ENCODE data around the gene EFCAB7.

EFCAB7 gene

DNA sequence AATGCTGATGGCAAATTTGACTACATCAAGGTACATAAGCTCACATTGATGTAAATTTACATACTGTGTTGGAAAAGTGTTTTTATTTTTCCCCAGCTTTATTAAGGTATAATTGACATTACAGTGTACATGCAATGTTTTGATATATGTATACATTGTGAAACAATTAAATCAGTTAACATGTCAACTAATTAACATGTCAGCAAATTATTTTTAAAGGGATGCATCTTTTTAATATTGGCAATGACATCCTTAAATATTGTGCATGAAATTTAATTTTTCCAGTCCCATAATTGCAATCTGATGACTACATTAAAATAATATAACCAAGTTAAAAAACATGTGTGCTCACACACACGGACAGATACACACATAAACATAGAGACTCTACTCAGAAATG is 9.4 kb downstream of the EFCAB7 start:
- Mint-ChIP-seq H3K27me3 (no peaks in the 10 kb centered on the region), H3K4me1 (no peaks in the 10 kb centered on the region), H3K4me3 (no peak overlapping the region), H3K27ac (no peak overlapping the region), H3K9me3 (no peaks in the 10 kb centered on the region), H3K36me3 (ENCODE audit: low read depth) (peaks cover 16% of the 10 kb centered on the region)
- DNase-seq = no peak
- ATAC-seq = no peak

GRCh38 chr1:63533931-63534330 is 10.6 kb downstream of the EFCAB7 start:
- H3K4me3 Mint-ChIP-seq = no peak overlapping the region

DNA sequence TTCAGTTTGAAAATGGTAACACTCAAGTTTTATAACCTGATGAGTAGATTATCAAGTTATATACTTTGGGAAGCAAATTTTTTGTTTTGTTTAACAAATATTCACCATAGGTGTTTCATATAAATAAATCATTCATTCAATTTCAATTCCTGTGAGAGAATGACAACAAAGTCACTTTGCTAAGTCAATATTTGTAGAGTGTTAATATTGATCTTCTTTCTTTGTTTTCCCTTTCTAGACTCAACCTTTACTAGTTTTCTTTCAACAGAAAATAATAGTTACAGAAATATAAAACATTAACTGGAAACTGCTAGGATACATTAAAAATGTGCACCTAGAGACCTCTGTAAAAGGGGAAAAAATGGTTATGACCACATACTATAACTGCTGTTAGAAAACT is 11.1 kb downstream of the EFCAB7 start:
- no peaks in the 10 kb centered on the region for H3K9me3 Mint-ChIP-seq
- DNase-seq = no peak

More at GRCh38 chr1:63533931-63534330, 10.6 kb downstream of the EFCAB7 start:
- Mint-ChIP-seq H3K27ac (no peak overlapping the region), H3K4me1 (no peaks in the 10 kb centered on the region), H3K9me3 (no peaks in the 10 kb centered on the region), H3K27me3 (no peaks in the 10 kb centered on the region), H3K36me3 (ENCODE audit: low read depth) (peaks cover 10% of the 10 kb centered on the region)
- ATAC-seq (no peak), DNase-seq (no peak)

DNA sequence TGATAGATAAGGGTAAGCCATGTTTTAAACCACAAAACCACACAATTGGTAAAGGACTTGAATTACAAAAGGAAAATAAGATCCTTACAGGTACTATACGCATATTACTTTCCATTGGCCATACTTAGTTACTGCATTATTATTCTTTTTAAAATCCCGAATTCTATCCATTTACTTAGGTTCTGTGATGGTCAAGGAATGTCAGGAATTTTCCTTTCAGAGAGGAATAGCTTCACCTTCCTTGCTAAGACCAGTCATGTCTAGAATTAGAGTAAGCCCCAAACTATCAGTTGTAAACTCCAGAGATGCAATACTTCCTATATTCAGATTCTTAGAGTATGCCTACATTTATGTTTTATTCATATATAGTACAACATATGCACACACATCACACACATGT is 13.7 kb downstream of the EFCAB7 start:
- Mint-ChIP-seq H3K27me3 (no peaks in the 10 kb centered on the region), H3K4me3 (no peak overlapping the region), H3K9me3 (no peaks in the 10 kb centered on the region), H3K36me3 (ENCODE audit: low read depth) (peaks cover 10% of the 10 kb centered on the region), H3K4me1 (no peaks in the 10 kb centered on the region), H3K27ac (no peak overlapping the region)
- DNase-seq (no peak), ATAC-seq (no peak)

More for the DNA sequence above, 11.1 kb downstream of the EFCAB7 start:
- peaks cover 10% of the 10 kb centered on the region for H3K36me3 Mint-ChIP-seq (ENCODE audit: low read depth)
- no peaks in the 10 kb centered on the region for H3K4me1 Mint-ChIP-seq
- no peak for ATAC-seq
- no peak overlapping the region for H3K4me3 Mint-ChIP-seq
- no peak overlapping the region for H3K27ac Mint-ChIP-seq
- no peaks in the 10 kb centered on the region for H3K27me3 Mint-ChIP-seq

DNA sequence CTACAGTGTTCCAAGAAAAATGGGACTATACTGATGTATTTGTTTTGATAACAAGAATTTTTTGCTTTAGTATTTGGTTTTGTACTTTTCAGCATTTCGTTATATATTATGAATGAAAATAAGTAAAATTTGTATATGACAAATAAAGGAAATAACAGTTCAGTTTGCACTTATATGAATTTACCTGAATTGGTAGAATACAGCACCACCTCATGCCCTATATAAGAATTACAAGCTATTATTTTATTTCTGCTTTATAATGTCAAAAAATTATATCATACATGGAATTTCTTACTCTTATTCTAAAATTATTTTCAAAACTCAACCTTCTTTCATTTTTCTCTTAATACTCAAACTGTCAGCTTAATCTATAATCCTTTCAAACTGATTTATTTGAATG is 14.6 kb downstream of the EFCAB7 start:
- Mint-ChIP-seq H3K4me1 (no peaks in the 10 kb centered on the region), H3K27ac (no peak overlapping the region), H3K36me3 (ENCODE audit: low read depth) (peaks cover 5% of the 10 kb centered on the region), H3K9me3 (no peaks in the 10 kb centered on the region), H3K27me3 (no peaks in the 10 kb centered on the region), H3K4me3 (no peak overlapping the region)
- DNase-seq (no peak), ATAC-seq (no peak)

GRCh38 chr1:63545780-63546179 is 22.5 kb downstream of the EFCAB7 start:
- no peak for ATAC-seq
- peaks cover 3% of the 10 kb centered on the region for H3K36me3 Mint-ChIP-seq (ENCODE audit: low read depth)

DNA sequence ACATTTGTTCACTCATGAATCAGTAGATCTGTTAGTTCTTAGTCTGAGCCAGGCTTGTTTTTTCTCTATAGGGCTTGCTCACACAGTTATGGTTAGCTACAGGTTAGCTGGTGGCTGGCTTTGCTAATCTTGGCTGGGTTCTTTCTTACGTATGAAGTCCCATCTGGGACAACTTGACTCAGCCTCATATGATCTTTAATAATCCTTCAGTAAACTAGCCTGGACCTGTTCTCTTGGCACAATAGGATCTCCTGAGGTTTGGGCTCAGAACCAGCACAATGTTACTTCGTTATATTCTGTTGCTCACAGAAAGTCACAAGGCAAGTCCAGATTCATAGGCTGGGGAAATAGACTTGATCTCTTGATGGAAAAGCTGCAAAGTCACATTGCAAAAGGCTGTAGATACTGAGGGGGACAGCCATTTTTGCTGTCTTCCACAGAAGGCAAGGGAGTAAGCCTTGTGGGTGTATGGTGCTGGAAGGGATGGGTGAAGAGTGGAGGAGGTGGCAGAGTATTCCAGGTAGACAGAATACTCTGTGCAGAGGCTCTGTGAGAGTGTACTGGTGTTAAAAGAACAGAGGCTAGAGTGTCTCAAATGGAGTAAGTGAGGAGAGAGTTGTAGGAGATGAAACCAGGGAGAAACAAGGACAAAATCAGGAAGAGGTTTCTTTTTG is 24.4 kb downstream of the EFCAB7 start:
- H3K36me3 Mint-ChIP-seq (ENCODE audit: low read depth) = peaks cover 3% of the 10 kb centered on the region
- H3K4me1 Mint-ChIP-seq = peaks cover 2% of the 10 kb centered on the region
- H3K27me3 Mint-ChIP-seq = no peaks in the 10 kb centered on the region
- ATAC-seq (no peak), DNase-seq (no peak)
- H3K4me3 Mint-ChIP-seq = no peak overlapping the region
- no peaks in the 10 kb centered on the region for H3K9me3 Mint-ChIP-seq
- no peak overlapping the region for H3K27ac Mint-ChIP-seq

More at GRCh38 chr1:63545780-63546179, 22.5 kb downstream of the EFCAB7 start:
- no peak overlapping the region for H3K27ac Mint-ChIP-seq
- H3K4me1 Mint-ChIP-seq = peaks cover 2% of the 10 kb centered on the region
- no peaks in the 10 kb centered on the region for H3K27me3 Mint-ChIP-seq
- no peak overlapping the region for H3K4me3 Mint-ChIP-seq
- DNase-seq = no peak
- H3K9me3 Mint-ChIP-seq = no peaks in the 10 kb centered on the region

DNA sequence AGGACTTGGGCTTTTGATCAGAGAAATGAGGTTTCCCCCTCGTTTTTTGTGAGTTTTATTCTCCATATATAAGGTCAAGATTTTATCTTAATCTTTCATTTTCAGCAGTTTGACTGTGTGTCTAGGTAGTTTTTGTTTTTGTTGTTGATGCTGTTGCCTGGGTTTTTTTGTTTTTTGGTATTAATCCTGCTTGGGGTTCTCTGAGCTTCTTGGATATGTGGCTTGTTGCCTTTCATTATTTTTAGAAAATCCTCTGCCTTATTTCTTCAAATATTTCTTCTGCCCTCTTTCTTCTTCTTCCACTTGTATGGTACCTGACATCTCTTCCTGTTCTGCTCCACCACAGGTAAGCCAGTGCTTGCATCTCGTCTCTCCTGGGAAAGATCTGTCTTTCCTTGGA is 25.0 kb downstream of the EFCAB7 start:
- H3K27ac Mint-ChIP-seq = no peak overlapping the region
- no peaks in the 10 kb centered on the region for H3K27me3 Mint-ChIP-seq
- no peaks in the 10 kb centered on the region for H3K9me3 Mint-ChIP-seq
- peaks cover 2% of the 10 kb centered on the region for H3K4me1 Mint-ChIP-seq
- DNase-seq (no peak), ATAC-seq (no peak)
- peaks cover 6% of the 10 kb centered on the region for H3K36me3 Mint-ChIP-seq (ENCODE audit: low read depth)
- no peak overlapping the region for H3K4me3 Mint-ChIP-seq

DNA sequence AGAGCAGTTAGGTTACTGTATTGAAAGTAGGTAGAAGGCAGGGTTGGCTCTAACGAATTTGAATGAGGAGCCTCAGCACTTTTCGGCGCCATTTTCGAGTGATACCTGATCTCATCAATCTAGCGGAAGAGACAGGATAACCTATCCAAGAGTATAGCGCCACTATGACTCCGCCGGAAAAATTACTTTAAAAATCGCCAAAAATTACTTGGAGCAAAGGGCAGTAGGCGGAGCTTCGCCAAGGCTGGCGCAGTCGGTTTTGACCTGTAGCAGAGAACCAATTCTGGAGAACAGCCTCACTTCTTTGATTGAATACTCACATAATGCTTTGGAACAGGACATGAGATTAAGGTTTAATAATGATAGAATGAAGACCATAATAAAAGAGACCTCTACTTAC is 25.6 kb downstream of the EFCAB7 start:
- H3K4me3 Mint-ChIP-seq = no peak overlapping the region
- ATAC-seq = no peak
- H3K9me3 Mint-ChIP-seq = no peaks in the 10 kb centered on the region
- no peaks in the 10 kb centered on the region for H3K27me3 Mint-ChIP-seq
- DNase-seq = no peak
- peaks cover 2% of the 10 kb centered on the region for H3K4me1 Mint-ChIP-seq
- no peak overlapping the region for H3K27ac Mint-ChIP-seq
- peaks cover 6% of the 10 kb centered on the region for H3K36me3 Mint-ChIP-seq (ENCODE audit: low read depth)

DNA sequence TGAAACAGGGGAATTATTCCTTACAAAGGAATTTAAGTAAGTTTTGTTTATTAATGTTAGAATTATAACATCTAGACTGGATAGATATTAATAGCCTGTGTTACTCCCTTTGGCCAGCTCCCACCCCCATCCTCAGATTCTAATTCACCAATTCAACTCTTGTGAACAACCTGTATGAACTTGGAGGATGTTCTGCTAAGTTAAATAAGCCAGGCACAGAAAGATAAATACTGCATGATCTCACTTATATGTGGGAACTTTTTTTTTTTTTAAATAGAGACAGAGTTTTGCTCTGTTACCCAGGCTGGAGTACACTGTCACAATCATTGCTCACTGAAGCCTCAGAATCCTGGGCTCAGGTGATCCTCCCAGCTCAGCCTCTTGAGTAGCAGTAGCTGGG is 32.2 kb downstream of the EFCAB7 start:
- Mint-ChIP-seq H3K4me1 (no peaks in the 10 kb centered on the region), H3K27ac (no peak overlapping the region), H3K9me3 (no peaks in the 10 kb centered on the region), H3K27me3 (no peaks in the 10 kb centered on the region), H3K36me3 (ENCODE audit: low read depth) (peaks cover 9% of the 10 kb centered on the region), H3K4me3 (no peak overlapping the region)
- ATAC-seq (no peak), DNase-seq (no peak)

DNA sequence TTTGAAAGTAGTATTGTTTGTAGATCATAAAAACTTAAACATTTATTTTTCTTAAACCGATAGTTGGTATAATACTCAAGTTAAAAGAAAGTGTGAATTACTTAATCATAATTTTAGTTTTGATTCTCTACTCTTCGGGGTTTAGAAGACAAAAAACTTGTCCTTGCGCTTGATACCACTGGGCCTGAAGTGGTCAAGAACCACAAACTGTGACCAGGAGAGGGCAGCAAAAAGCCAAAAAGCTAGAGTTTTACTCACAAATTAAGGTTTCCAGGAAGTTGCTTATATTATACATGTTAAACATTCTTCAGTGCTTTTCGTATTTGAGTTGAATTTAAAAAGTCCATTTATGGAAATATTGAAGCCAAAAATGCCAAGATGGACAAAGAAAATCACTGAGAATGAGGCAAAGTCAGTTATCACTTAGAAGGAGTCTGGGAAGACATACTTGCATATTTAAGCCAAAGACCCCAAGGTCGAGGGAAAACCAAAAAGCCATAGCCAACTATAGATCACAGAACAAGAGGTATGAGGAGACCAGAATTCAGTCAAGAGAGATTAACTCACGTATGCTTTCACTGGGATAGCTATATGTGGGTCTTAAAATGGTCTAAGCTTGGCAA is 34.2 kb downstream of the EFCAB7 start:
- Mint-ChIP-seq H3K9me3 (no peaks in the 10 kb centered on the region), H3K27ac (no peak overlapping the region), H3K4me3 (no peak overlapping the region), H3K27me3 (no peaks in the 10 kb centered on the region), H3K36me3 (ENCODE audit: low read depth) (peaks cover 10% of the 10 kb centered on the region), H3K4me1 (no peaks in the 10 kb centered on the region)
- DNase-seq = peak; percentile 25
- no peak for ATAC-seq

DNA sequence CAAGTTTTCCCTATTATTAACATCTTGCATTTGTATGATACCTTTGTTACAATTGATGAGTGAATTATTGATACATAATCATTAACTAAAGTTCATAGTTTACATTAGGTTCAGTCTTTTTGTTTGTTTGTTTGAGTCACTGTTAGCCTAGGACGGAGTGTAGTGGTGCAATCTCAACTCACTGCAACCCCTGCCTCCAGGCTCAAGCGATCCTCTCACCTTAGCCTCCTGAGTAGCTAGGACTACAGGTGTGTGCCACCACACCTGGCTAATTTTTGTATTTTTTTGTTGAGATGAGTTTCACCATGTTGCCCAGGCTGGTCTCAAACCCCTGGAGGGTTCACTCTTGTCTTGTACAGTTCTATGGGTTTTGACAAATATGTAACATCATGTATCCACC is 36.0 kb downstream of the EFCAB7 start:
- Mint-ChIP-seq H3K27ac (no peak overlapping the region), H3K4me1 (no peaks in the 10 kb centered on the region), H3K4me3 (no peak overlapping the region), H3K36me3 (ENCODE audit: low read depth) (peaks cover 9% of the 10 kb centered on the region), H3K27me3 (no peaks in the 10 kb centered on the region), H3K9me3 (no peaks in the 10 kb centered on the region)
- no peak for ATAC-seq
- no peak for DNase-seq

GRCh38 chr1:63563745-63564144 is 40.4 kb downstream of the EFCAB7 start:
- H3K4me1 Mint-ChIP-seq = no peaks in the 10 kb centered on the region
- H3K9me3 Mint-ChIP-seq = no peaks in the 10 kb centered on the region
- no peak overlapping the region for H3K4me3 Mint-ChIP-seq
- H3K27ac Mint-ChIP-seq = no peak overlapping the region
- H3K27me3 Mint-ChIP-seq = no peaks in the 10 kb centered on the region
- ATAC-seq = no peak
- H3K36me3 Mint-ChIP-seq (ENCODE audit: low read depth) = peaks cover 20% of the 10 kb centered on the region
- no peak for DNase-seq

DNA sequence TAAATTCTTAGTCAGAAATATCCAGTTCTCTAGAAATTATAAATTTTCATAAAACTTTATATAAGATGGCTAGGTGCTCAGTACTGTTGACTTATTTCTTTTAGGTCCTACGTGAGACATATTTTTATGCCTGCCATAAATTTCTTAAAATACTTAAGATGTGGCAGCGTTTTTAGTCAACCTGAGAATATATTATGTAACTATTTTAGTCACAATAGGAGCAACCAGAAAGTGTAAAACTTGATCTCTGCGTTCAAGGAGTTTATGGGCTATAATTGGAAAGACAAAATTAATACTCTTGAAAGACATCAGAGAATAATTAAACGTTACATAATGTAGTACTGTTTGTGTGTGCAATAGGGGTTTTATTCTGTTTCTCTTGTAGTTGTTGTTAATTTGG is 45.7 kb downstream of the EFCAB7 start:
- no peaks in the 10 kb centered on the region for H3K9me3 Mint-ChIP-seq
- no peak for DNase-seq

DNA sequence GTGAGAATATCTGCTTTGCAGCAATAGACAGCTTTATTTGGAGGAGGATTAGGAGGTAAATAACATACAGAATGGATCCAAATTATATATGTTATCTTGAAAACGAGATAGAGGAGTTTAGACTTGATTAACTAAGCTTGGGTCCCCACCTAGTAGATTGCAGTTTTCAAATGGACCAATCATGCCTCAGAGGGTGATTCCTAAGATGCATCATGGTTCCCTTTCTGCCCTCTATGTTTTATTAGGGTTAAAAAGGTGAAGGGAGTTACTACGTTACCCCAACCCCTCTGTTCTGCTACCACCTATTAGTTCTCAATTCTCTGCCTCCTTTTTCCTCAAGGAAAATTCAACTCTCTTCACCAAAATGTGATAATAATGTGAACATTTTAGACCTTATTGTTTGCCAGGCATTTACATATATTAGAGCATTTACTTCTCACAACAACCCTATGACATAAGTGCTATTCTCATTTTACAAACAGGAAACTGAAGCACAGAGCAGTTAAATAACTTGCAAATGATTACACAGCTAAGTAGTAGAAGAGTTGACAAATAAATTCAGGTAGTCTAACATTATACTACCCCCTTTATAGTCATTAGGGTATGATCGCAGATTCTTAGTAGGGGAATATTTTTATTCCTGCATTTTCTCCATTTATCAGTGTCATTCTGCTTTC is 46.5 kb downstream of the EFCAB7 start:
- Mint-ChIP-seq H3K27ac (no peak overlapping the region), H3K27me3 (no peaks in the 10 kb centered on the region), H3K9me3 (no peaks in the 10 kb centered on the region), H3K36me3 (ENCODE audit: low read depth) (peaks cover 8% of the 10 kb centered on the region), H3K4me1 (no peaks in the 10 kb centered on the region), H3K4me3 (no peak overlapping the region)
- ATAC-seq (no peak), DNase-seq (no peak)

More for the DNA sequence above, 45.7 kb downstream of the EFCAB7 start:
- Mint-ChIP-seq H3K36me3 (ENCODE audit: low read depth) (peaks cover 13% of the 10 kb centered on the region), H3K27me3 (no peaks in the 10 kb centered on the region), H3K4me3 (no peak overlapping the region), H3K4me1 (no peaks in the 10 kb centered on the region), H3K27ac (no peak overlapping the region)
- ATAC-seq = no peak
